Activated B cell treated with CpG ODN at 0.5 μM for 24 hours (primary cell): ENCODE measurements around the gene CMA1. TPM values are rescaled to one million over a fixed set of nuclear protein-coding genes. Genes with fewer than 3 reads are reported as not detected.
"Not testable (repeated sequence)": the region's sequence is repeated elsewhere in the genome, so short reads cannot be mapped to it uniquely, and the experiment has no call there.

Source experiments
- ATAC-seq: fragments of 200-7000 bp; cut with Tn5 transposase; one replicate; pipeline ENCODE4 v1.10.0; 2021; ENCODE audit warnings: low read depth, mild to moderate bottlenecking, moderate library complexity
- CTCF ChIA-PET: fragments of 350-600 bp; sonication (Branson Sonifier 250); formaldehyde crosslinking; loops from one replicate; lab custom pipeline; 2021; ENCODE audit warnings: antibody characterized with exemption; lab: Charles Lee
- POLR2A ChIA-PET: fragments of 350-600 bp; sonication (Branson Sonifier 250); formaldehyde crosslinking; loops from one replicate; lab custom pipeline; 2021; ENCODE audit warnings: antibody characterized with exemption; lab: Charles Lee
- DNase-seq: peaks from one replicate; pipeline ENCODE4 v3.0.0; 2022
- H3K27ac Mint-ChIP-seq: one replicate; pipeline ENCODE4 v1.8.0; 2020; ENCODE audit warnings: mixed read lengths
- H3K27me3 Mint-ChIP-seq: one replicate; pipeline ENCODE4 v1.8.0; 2021; ENCODE audit warnings: mixed read lengths
- H3K36me3 Mint-ChIP-seq: one replicate; pipeline ENCODE4 v1.8.0; 2021; ENCODE audit warnings: low read depth, mixed read lengths
- H3K4me1 Mint-ChIP-seq: one replicate; pipeline ENCODE4 v1.8.0; 2021; ENCODE audit warnings: mixed read lengths
- H3K4me3 Mint-ChIP-seq: one replicate; pipeline ENCODE4 v1.8.0; 2020; ENCODE audit warnings: mild to moderate bottlenecking, mixed read lengths
- H3K9me3 Mint-ChIP-seq: one replicate; pipeline ENCODE4 v1.8.0; 2020; ENCODE audit warnings: mixed read lengths
- CTCF ChIP-seq: fragments of 200-600 bp; IDR thresholded peaks from one replicate; pipeline ENCODE4 v1.8.0; 2022; ENCODE audit warnings: antibody characterized with exemption, mild to moderate bottlenecking
- intact Hi-C: fragments of 100-400 bp; cut with micrococcal nuclease; formaldehyde crosslinking; loops from one replicate; pipeline ENCODE4 v1.15.1; 2024
- total RNA-seq: library from RNA; stranded (reverse); gene quantifications from 2 replicates; pipeline ENCODE4 v1.2.3, GENCODE V29; 2022

The CMA1 gene
- total RNA-seq, 1 donor from 2014 or later, result not detected

GRCh38 chr14:24475261-24475660, 32.8 kb downstream of the CMA1 start:
- Mint-ChIP-seq H3K36me3 (no peaks in the 10 kb centered on the region), H3K27ac (no peak overlapping the region), H3K4me1 (no peaks in the 10 kb centered on the region), H3K4me3 (no peak overlapping the region), H3K27me3 (no peaks in the 10 kb centered on the region), H3K9me3 (no peaks in the 10 kb centered on the region)
- TF ChIP-seq CTCF, result no peak
- POLR2A ChIA-PET, result no interaction called here
- CTCF ChIA-PET, result no interaction called here
- intact Hi-C loops, result no loop called here
- ATAC-seq, result no peak
- DNase-seq, result no peak

GRCh38 chr14:24473211-24473610, 34.9 kb downstream of the CMA1 start:
- DNase-seq (no peak), ATAC-seq (no peak)
- CTCF ChIA-PET, result no interaction called here
- Mint-ChIP-seq H3K9me3 (no peaks in the 10 kb centered on the region), H3K27me3 (no peaks in the 10 kb centered on the region), H3K36me3 (no peaks in the 10 kb centered on the region), H3K4me1 (no peaks in the 10 kb centered on the region), H3K4me3 (no peak overlapping the region), H3K27ac (no peak overlapping the region)
- POLR2A ChIA-PET, result no interaction called here
- intact Hi-C loops, result no loop called here
- TF ChIP-seq CTCF, result no peak

- DNase-seq, CTCF ChIA-PET, H3K4me1 Mint-ChIP-seq: not testable (repeated sequence)
These were observed 37.6 kb downstream of the CMA1 start for GRCh38 chr14:24470450-24470849.

GRCh38 chr14:24465805-24466204, 42.3 kb downstream of the CMA1 start:
- intact Hi-C loops, result no loop called here
- Mint-ChIP-seq H3K27ac (no peak overlapping the region), H3K27me3 (no peaks in the 10 kb centered on the region), H3K4me3 (no peak overlapping the region), H3K36me3 (no peaks in the 10 kb centered on the region), H3K9me3 (no peaks in the 10 kb centered on the region), H3K4me1 (peaks cover 8% of the 10 kb centered on the region)
- ChIA-PET POLR2A (no interaction called here), CTCF (no interaction called here)
- DNase-seq, result no peak
- no peak for TF ChIP-seq CTCF
- ATAC-seq, result no peak

More at GRCh38 chr14:24470450-24470849, 37.6 kb downstream of the CMA1 start:
- ATAC-seq, H3K9me3 Mint-ChIP-seq, H3K36me3 Mint-ChIP-seq, intact Hi-C loops, H3K27me3 Mint-ChIP-seq, H3K4me3 Mint-ChIP-seq, H3K27ac Mint-ChIP-seq, POLR2A ChIA-PET: not testable (repeated sequence)

- no peak for DNase-seq
- intact Hi-C loops, result no loop called here
- ATAC-seq, result no peak
- H3K4me1 Mint-ChIP-seq, result peaks cover 8% of the 10 kb centered on the region
- H3K4me3 Mint-ChIP-seq, result no peak overlapping the region
- no peak overlapping the region for H3K27ac Mint-ChIP-seq
- no peak for TF ChIP-seq CTCF
- ChIA-PET CTCF (no interaction called here), POLR2A (no interaction called here)
- no peaks in the 10 kb centered on the region for H3K9me3 Mint-ChIP-seq
- H3K27me3 Mint-ChIP-seq, result no peaks in the 10 kb centered on the region
- no peaks in the 10 kb centered on the region for H3K36me3 Mint-ChIP-seq
These were observed 42.7 kb downstream of the CMA1 start for GRCh38 chr14:24465368-24465767.
